HCT116 (cell line): ENCODE data around the gene RPL37A.

Source experiments
- POLR2A ChIP-seq: IDR thresholded peaks from 2 replicates; pipeline ENCODE4 v1.7.0; 2011; ENCODE audit warnings: borderline replicate concordance; ENCODE audit not compliant: insufficient read depth, insufficient read length; ENCODE audit errors: extremely low read depth
- POLR2AphosphoS5 ChIP-seq: IDR thresholded peaks from 2 replicates; pipeline ENCODE4 v1.6.1; 2011; ENCODE audit warnings: mild to moderate bottlenecking, low read depth, low read length, moderate library complexity
- RAD21 ChIP-seq: IDR thresholded peaks from 2 replicates; pipeline ENCODE4 v1.6.1; 2012; ENCODE audit warnings: low read depth, mild to moderate bottlenecking
- TCF7L2 ChIP-seq: IDR thresholded peaks from 2 replicates; pipeline ENCODE4 v1.7.0; 2011; ENCODE audit warnings: borderline replicate concordance, inconsistent platforms; ENCODE audit not compliant: insufficient read depth, insufficient read length; ENCODE audit errors: extremely low read depth
- TF ChIP-seq, protein P1 (sequence below), 3 experiments: fragments of 200-600 bp in 1 of 3; sonication (generic) in 1 of 3; IDR thresholded peaks in 2 of 3; conservative IDR thresholded peaks in 1 of 3; 2 replicates each; pipeline ENCODE4 v1.5.1; 2012 to 2017; ENCODE audit warnings: low read depth in 2 of 3, low read length in 2 of 3, antibody characterized with exemption in 1 of 3, borderline replicate concordance in 1 of 3, control low read depth in 1 of 3, mild to moderate bottlenecking in 1 of 3, mixed read lengths in 1 of 3, mixed run types in 1 of 3, moderate library complexity in 1 of 3; ENCODE audit not compliant: insufficient read depth in 1 of 3
- TF ChIP-seq, protein P2 (sequence below): IDR thresholded peaks from 2 replicates; pipeline ENCODE4 v1.6.1; 2012

DNA sequence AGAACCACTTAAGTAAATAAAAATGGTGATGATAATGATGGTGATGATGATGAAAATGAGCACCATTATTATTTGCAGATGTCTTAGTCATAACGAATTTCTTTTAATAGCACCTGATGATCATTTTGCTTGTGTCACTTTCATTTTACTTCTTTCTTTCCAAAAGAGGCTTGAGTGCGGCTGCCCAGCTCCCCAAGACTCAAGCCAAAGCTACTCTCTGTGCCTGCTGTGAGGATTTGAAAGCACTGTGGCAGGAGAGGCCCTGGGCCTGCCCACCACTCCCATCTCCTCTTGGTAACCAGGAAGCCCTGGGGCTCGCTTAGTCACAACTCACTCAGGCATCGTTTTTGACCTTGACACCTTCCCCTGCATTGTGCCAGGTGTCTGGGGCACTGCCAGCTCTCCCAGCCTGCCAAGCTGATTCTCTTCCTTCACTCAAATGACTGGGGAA, 41.2 kb downstream of the RPL37A start:
- TF ChIP-seq, protein P1, sequence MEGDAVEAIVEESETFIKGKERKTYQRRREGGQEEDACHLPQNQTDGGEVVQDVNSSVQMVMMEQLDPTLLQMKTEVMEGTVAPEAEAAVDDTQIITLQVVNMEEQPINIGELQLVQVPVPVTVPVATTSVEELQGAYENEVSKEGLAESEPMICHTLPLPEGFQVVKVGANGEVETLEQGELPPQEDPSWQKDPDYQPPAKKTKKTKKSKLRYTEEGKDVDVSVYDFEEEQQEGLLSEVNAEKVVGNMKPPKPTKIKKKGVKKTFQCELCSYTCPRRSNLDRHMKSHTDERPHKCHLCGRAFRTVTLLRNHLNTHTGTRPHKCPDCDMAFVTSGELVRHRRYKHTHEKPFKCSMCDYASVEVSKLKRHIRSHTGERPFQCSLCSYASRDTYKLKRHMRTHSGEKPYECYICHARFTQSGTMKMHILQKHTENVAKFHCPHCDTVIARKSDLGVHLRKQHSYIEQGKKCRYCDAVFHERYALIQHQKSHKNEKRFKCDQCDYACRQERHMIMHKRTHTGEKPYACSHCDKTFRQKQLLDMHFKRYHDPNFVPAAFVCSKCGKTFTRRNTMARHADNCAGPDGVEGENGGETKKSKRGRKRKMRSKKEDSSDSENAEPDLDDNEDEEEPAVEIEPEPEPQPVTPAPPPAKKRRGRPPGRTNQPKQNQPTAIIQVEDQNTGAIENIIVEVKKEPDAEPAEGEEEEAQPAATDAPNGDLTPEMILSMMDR (IDR thresholded peaks at IDR 0.05 in 2 of 3, conservative IDR thresholded peaks at IDR 0.05 in 1 of 3; ENCODE audit: borderline replicate concordance in 1 of 3, insufficient read depth in 1 of 3, low read depth in 2 of 3, low read length in 2 of 3), result no peak
- no peak for TF ChIP-seq POLR2AphosphoS5
- TF ChIP-seq POLR2A, result no peak
- TF ChIP-seq, protein P2, sequence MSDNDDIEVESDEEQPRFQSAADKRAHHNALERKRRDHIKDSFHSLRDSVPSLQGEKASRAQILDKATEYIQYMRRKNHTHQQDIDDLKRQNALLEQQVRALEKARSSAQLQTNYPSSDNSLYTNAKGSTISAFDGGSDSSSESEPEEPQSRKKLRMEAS, result 0 out of 2 replicates have a peak, but pooled peaks have one; percentile 9
- TF ChIP-seq TCF7L2, result peak; percentile 41
- no peak for TF ChIP-seq RAD21
